Activated T-helper 2 cell treated with anti-CD3 and anti-CD28 coated beads, Interferon-gamma antibody, Interleukin-2, Interleukin-4, amounts not matched to agents 10 μg/mL and 5 μg/mL and 100 μg/mL, durations not matched to agents 14 hours and 24 hours and 36 hours (primary cell): ENCODE results near the gene C16orf46. TPM values are rescaled to one million over a fixed set of nuclear protein-coding genes. Genes with fewer than 3 reads are reported as not detected.
A peak's percentile ranks its signal among the peaks of the same experiment; 100 is the strongest.

ENCODE experiments used
- DNase-seq: peaks from one replicate; pipeline ENCODE4 v3.0.0; 2021; ENCODE audit warnings: low spot score
- H3K27ac Mint-ChIP-seq: one replicate; pipeline ENCODE4 v1.8.0; 2021; ENCODE audit warnings: mixed read lengths
- H3K27me3 Mint-ChIP-seq: one replicate; pipeline ENCODE4 v1.8.0; 2021; ENCODE audit warnings: low read depth, mixed read lengths
- H3K36me3 Mint-ChIP-seq: one replicate; pipeline ENCODE4 v1.8.0; 2021; ENCODE audit warnings: low read depth, mixed read lengths
- H3K4me1 Mint-ChIP-seq: one replicate; pipeline ENCODE4 v1.8.0; 2021; ENCODE audit warnings: low read depth, mixed read lengths
- H3K4me3 Mint-ChIP-seq: one replicate; pipeline ENCODE4 v1.8.0; 2021; ENCODE audit warnings: low read depth, mild to moderate bottlenecking, moderate library complexity, mixed read lengths
- H3K9me3 Mint-ChIP-seq: one replicate; pipeline ENCODE4 v1.8.0; 2021; ENCODE audit warnings: mixed read lengths
- intact Hi-C: fragments of 100-400 bp; cut with micrococcal nuclease; formaldehyde crosslinking; loops from one replicate; pipeline ENCODE4 v1.15.1; 2023
- total RNA-seq: library from RNA; stranded (reverse); gene quantifications from 2 replicates; pipeline ENCODE4 v1.2.3, GENCODE V29; 2022

The C16orf46 gene
- total RNA-seq, 1 donor from 2014 or later = 0.32 TPM

GRCh38 chr16:81097230-81097629 lies 20.2 kb upstream of the C16orf46 start:
- intact Hi-C loops = loop anchor here (10.0 kb wide), 1 partner anchor 218 kb away; the partner anchor contains the start of gene GAN

GRCh38 chr16:81096715-81097208 lies 19.7 kb upstream of the C16orf46 start:
- intact Hi-C loops = loop anchor here (1.0 to 10.0 kb wide), 4 partner anchors 19 to 218 kb away; partner anchors contain the start of genes ATMIN, C16orf46, CENPN and GAN
- H3K27me3 Mint-ChIP-seq = no peaks in the 10 kb centered on the region
- peak overlapping the region; percentile 61 for H3K27ac Mint-ChIP-seq
- H3K36me3 Mint-ChIP-seq = no peaks in the 10 kb centered on the region
- peaks cover 8% of the 10 kb centered on the region for H3K4me1 Mint-ChIP-seq
- DNase-seq = no peak
- H3K9me3 Mint-ChIP-seq = peaks cover 4% of the 10 kb centered on the region
- peak overlapping the region; percentile 59 for H3K4me3 Mint-ChIP-seq

More at GRCh38 chr16:81097230-81097629, 20.2 kb upstream of the C16orf46 start:
- H3K27me3 Mint-ChIP-seq = no peaks in the 10 kb centered on the region
- no peaks in the 10 kb centered on the region for H3K36me3 Mint-ChIP-seq
- no peak overlapping the region for H3K4me3 Mint-ChIP-seq
- peaks cover 4% of the 10 kb centered on the region for H3K9me3 Mint-ChIP-seq
- DNase-seq = no peak
- H3K4me1 Mint-ChIP-seq = peaks cover 5% of the 10 kb centered on the region
- no peak overlapping the region for H3K27ac Mint-ChIP-seq

GRCh38 chr16:81095953-81096714 lies 19.1 kb upstream of the C16orf46 start, which contains the start of gene GCSH:
Gene GCSH (minus strand): TSS chr16:81096395. CDS start chr16:81096278, 117 bp downstream.
- Mint-ChIP-seq H3K4me1 (peaks cover 8% of the 10 kb centered on the region), H3K36me3 (no peaks in the 10 kb centered on the region), H3K9me3 (peaks cover 4% of the 10 kb centered on the region), H3K27ac (peak within 1 kb of the TSS; percentile 61), H3K4me3 (peak within 1 kb of the TSS; percentile 77), H3K27me3 (no peaks in the 10 kb centered on the region)
- DNase-seq = peak; percentile 99
- intact Hi-C loops = loop anchor here (1.0 to 10.0 kb wide), 4 partner anchors 19 to 219 kb away; partner anchors contain the start of genes ATMIN, C16orf46, CENPN and GAN

GRCh38 chr16:81095653-81095952 lies 18.6 kb upstream of the C16orf46 start:
- Mint-ChIP-seq H3K27me3 (no peaks in the 10 kb centered on the region), H3K27ac (no peak overlapping the region), H3K4me3 (peak overlapping the region; percentile 77), H3K9me3 (peaks cover 4% of the 10 kb centered on the region), H3K4me1 (peaks cover 8% of the 10 kb centered on the region), H3K36me3 (no peaks in the 10 kb centered on the region)
- DNase-seq = no peak
- intact Hi-C loops = loop anchor here (10.0 kb wide), 1 partner anchor 219 kb away; the partner anchor contains the start of gene GAN

- Mint-ChIP-seq H3K4me3 (peak overlapping the region; percentile 77), H3K4me1 (peaks cover 8% of the 10 kb centered on the region), H3K9me3 (peaks cover 4% of the 10 kb centered on the region), H3K27ac (no peak overlapping the region), H3K27me3 (no peaks in the 10 kb centered on the region), H3K36me3 (peaks cover under 1% of the 10 kb centered on the region)
- intact Hi-C loops = loop anchor here (10.0 kb wide), 1 partner anchor 220 kb away; the partner anchor contains the start of gene GAN
- DNase-seq = no peak
Measured at GRCh38 chr16:81094771-81095251, 17.8 kb upstream of the C16orf46 start.

- no peak for DNase-seq
- Mint-ChIP-seq H3K9me3 (no peaks in the 10 kb centered on the region), H3K4me3 (no peak overlapping the region), H3K4me1 (peaks cover 2% of the 10 kb centered on the region), H3K27me3 (no peaks in the 10 kb centered on the region), H3K27ac (no peak overlapping the region), H3K36me3 (peaks cover 3% of the 10 kb centered on the region)
- intact Hi-C loops = no loop called here
Measured at GRCh38 chr16:81088836-81089235, 11.8 kb upstream of the C16orf46 start.

- DNase-seq = no peak
- no peaks in the 10 kb centered on the region for H3K36me3 Mint-ChIP-seq
- peaks cover 3% of the 10 kb centered on the region for H3K4me1 Mint-ChIP-seq
- H3K27ac Mint-ChIP-seq = no peak overlapping the region
- no peaks in the 10 kb centered on the region for H3K27me3 Mint-ChIP-seq
- no peaks in the 10 kb centered on the region for H3K9me3 Mint-ChIP-seq
- intact Hi-C loops = no loop called here
- H3K4me3 Mint-ChIP-seq = no peak overlapping the region
Measured at GRCh38 chr16:81081014-81081413, 4.0 kb upstream of the C16orf46 start.

GRCh38 chr16:81080233-81080632 lies 3.2 kb upstream of the C16orf46 start:
- H3K36me3 Mint-ChIP-seq = no peaks in the 10 kb centered on the region
- H3K9me3 Mint-ChIP-seq = no peaks in the 10 kb centered on the region
- intact Hi-C loops = no loop called here
- no peaks in the 10 kb centered on the region for H3K27me3 Mint-ChIP-seq
- no peak overlapping the region for H3K27ac Mint-ChIP-seq
- no peak for DNase-seq
- peaks cover 3% of the 10 kb centered on the region for H3K4me1 Mint-ChIP-seq
- no peak overlapping the region for H3K4me3 Mint-ChIP-seq

- peaks cover 6% of the 10 kb centered on the region for H3K4me1 Mint-ChIP-seq
- H3K36me3 Mint-ChIP-seq = no peaks in the 10 kb centered on the region
- no peaks in the 10 kb centered on the region for H3K9me3 Mint-ChIP-seq
- no peak overlapping the region for H3K27ac Mint-ChIP-seq
- intact Hi-C loops = loop anchor here (1.0 kb wide), 3 partner anchors 20 to 69 kb away; partner anchors contain the start of genes ATMIN, CENPN and GCSH
- no peak overlapping the region for H3K4me3 Mint-ChIP-seq
- DNase-seq = peak; percentile 87
- peaks cover 6% of the 10 kb centered on the region for H3K27me3 Mint-ChIP-seq
Measured at GRCh38 chr16:81076566-81077075, 417 bp downstream of the C16orf46 start.

- Mint-ChIP-seq H3K27me3 (peaks cover 12% of the 10 kb centered on the region), H3K4me1 (peaks cover 6% of the 10 kb centered on the region), H3K27ac (no peak overlapping the region), H3K4me3 (no peak overlapping the region), H3K36me3 (no peaks in the 10 kb centered on the region), H3K9me3 (no peaks in the 10 kb centered on the region)
- intact Hi-C loops = no loop called here
- DNase-seq = no peak
Measured at GRCh38 chr16:81073560-81074330, 3.3 kb downstream of the C16orf46 start.

GRCh38 chr16:81071805-81072204 lies 5.2 kb downstream of the C16orf46 start:
- DNase-seq = no peak
- intact Hi-C loops = no loop called here
- Mint-ChIP-seq H3K4me3 (no peak overlapping the region), H3K27ac (no peak overlapping the region), H3K36me3 (no peaks in the 10 kb centered on the region), H3K4me1 (peaks cover 5% of the 10 kb centered on the region), H3K9me3 (no peaks in the 10 kb centered on the region), H3K27me3 (peaks cover 14% of the 10 kb centered on the region)

- no peak for DNase-seq
- Mint-ChIP-seq H3K4me1 (peaks cover 5% of the 10 kb centered on the region), H3K27me3 (peaks cover 14% of the 10 kb centered on the region), H3K9me3 (no peaks in the 10 kb centered on the region), H3K36me3 (no peaks in the 10 kb centered on the region), H3K27ac (no peak overlapping the region), H3K4me3 (no peak overlapping the region)
- intact Hi-C loops = no loop called here
Measured at GRCh38 chr16:81070979-81071378, 6.1 kb downstream of the C16orf46 start.
